ENCODE measurements around the gene C1orf21.

Gene C1orf21

GRCh38 chr1:184664661-184665060 is 277.8 kb downstream of the C1orf21 start:
- no peak for DNase-seq

GRCh38 chr1:184665360-184665759 is 278.5 kb downstream of the C1orf21 start:
- DNase-seq = peak; percentile 73

- no peak for DNase-seq
Measured at GRCh38 chr1:184669391-184669790, 282.6 kb downstream of the C1orf21 start.

- DNase-seq = peak; percentile 87
Measured at GRCh38 chr1:184672013-184672726, 285.3 kb downstream of the C1orf21 start.

- peak; percentile 9 for DNase-seq
Measured at GRCh38 chr1:184673305-184673704, 286.5 kb downstream of the C1orf21 start.

DNA sequence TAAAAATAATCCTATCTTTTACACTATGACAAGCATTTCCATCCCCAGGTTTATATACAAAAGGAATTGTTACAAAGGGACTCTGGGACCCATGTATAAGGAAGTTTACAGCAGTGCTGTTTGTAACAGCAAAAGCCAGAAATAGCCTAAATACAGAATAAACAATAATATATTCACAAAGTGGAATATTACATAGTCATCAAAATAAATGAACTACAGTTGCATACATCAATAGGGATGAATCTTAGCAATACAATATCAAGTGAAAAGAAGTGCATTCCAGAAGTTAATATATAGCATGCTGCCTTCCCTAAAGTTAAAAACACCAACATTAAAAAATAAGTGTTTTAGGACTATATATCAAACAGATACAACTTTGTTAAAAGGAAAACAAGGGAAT is 290.5 kb downstream of the C1orf21 start:
- DNase-seq = no peak

Measured in NCI-H69 (cell line).